GM12878 (cell line): ENCODE data around the gene RNLS. TPM values are rescaled to one million over a fixed set of nuclear protein-coding genes. Genes with fewer than 3 reads are reported as not detected.

Experiments
- ESRRA ChIP-seq: IDR thresholded peaks from 2 replicates; pipeline ENCODE4 v1.6.1; 2012; ENCODE audit warnings: mild to moderate bottlenecking, low read length, improper control_type of control experiment
- HCFC1 ChIP-seq: fragments of 150-350 bp; IDR thresholded peaks from 2 replicates; pipeline ENCODE4 v1.6.1; 2014; ENCODE audit warnings: low read length
- IRF4 ChIP-seq: IDR thresholded peaks from 2 replicates; pipeline ENCODE4 v1.6.1; 2011; ENCODE audit warnings: low read depth, low read length
- JUNB ChIP-seq: IDR thresholded peaks from 2 replicates; pipeline ENCODE4 v1.6.1; 2016; ENCODE audit warnings: antibody characterized with exemption, mild to moderate bottlenecking
- MYC ChIP-seq: IDR thresholded peaks from 2 replicates; pipeline ENCODE4 v1.6.1; 2011; ENCODE audit warnings: mild to moderate bottlenecking, low read length, moderate library complexity, inconsistent platforms; ENCODE audit not compliant: insufficient read depth, insufficient replicate concordance, insufficient read length, severe bottlenecking
- NFYB ChIP-seq: IDR thresholded peaks from 2 replicates; pipeline ENCODE4 v1.6.1; 2011; ENCODE audit warnings: low read depth, mild to moderate bottlenecking, low read length, improper control_type of control experiment, moderate library complexity; ENCODE audit not compliant: insufficient read depth
- PAX8 ChIP-seq: fragments of 450-650 bp; IDR thresholded peaks from 2 replicates; pipeline ENCODE4 v1.6.1; 2017; ENCODE audit warnings: mild to moderate bottlenecking, moderate library complexity
- RAD51 ChIP-seq: fragments of 450-650 bp; IDR thresholded peaks from 2 replicates; pipeline ENCODE4 v1.6.1; 2016; ENCODE audit warnings: moderate library complexity, mild to moderate bottlenecking, inconsistent platforms
- RUNX3 ChIP-seq: IDR thresholded peaks from 2 replicates; pipeline ENCODE4 v1.6.1; 2012; ENCODE audit warnings: low read length, inconsistent platforms
- SIN3A ChIP-seq: IDR thresholded peaks from 2 replicates; pipeline ENCODE4 v1.6.1; 2012; ENCODE audit warnings: low read depth, low read length, improper control_type of control experiment
- STAT1 ChIP-seq: fragments of 450-650 bp; conservative IDR thresholded peaks from 2 replicates; pipeline ENCODE4 v1.6.1; 2014; ENCODE audit warnings: antibody characterized with exemption, mild to moderate bottlenecking
- TARDBP ChIP-seq: IDR thresholded peaks from 2 replicates; pipeline ENCODE4 v1.6.1; 2016; ENCODE audit warnings: borderline replicate concordance
- YBX1 ChIP-seq: fragments of 450-650 bp; IDR thresholded peaks from 2 replicates; pipeline ENCODE4 v1.6.1; 2016; ENCODE audit warnings: antibody characterized with exemption
- polyA plus RNA-seq, 11 experiments: library from polyadenylated mRNA; depleted of rRNA in 4 of 11; unstranded in 6 of 11; stranded (reverse) in 5 of 11; fragments of >200 nt; fragmentation: Nextera tagmentation in 4 of 11; fragmentation: Illumina TruSeq in 1 of 11; extraction: Ambion mirVana in 4 of 11; extraction: Trizol in 1 of 11; gene quantifications; 1 replicate in 1 of 11; 2 replicates in 10 of 11; pipeline versions ENCODE4 v1.2.1 to v1.2.3, GENCODE V29; 2011 to 2016; ENCODE audit warnings: inconsistent platforms in 2 of 11, missing spikeins in 2 of 11, low read depth in 1 of 11
- total RNA-seq, 4 experiments: library from RNA; depleted of rRNA in 3 of 4; stranded (reverse); fragments of >200 nt in 3 of 4; fragmentation: Illumina TruSeq in 1 of 4; extraction: Trizol in 1 of 4; gene quantifications; 2 replicates each; pipeline versions ENCODE4 v1.2.1 to v1.2.3, GENCODE V29; 2013 to 2021
- TF ChIP-seq, protein P1 (sequence below): IDR thresholded peaks from 2 replicates; pipeline ENCODE4 v1.6.1; 2012; ENCODE audit warnings: low read depth, low read length, improper control_type of control experiment
- TF ChIP-seq, protein P2 (sequence below), 3 experiments: IDR thresholded peaks in 2 of 3; conservative IDR thresholded peaks in 1 of 3; 2 replicates each; pipeline ENCODE4 v1.5.1; 2011; ENCODE audit warnings: low read depth in 3 of 3, low read length in 3 of 3, mild to moderate bottlenecking in 3 of 3, control low read depth in 2 of 3, moderate library complexity in 2 of 3, inconsistent platforms in 1 of 3, mixed read lengths in 1 of 3; ENCODE audit not compliant: control insufficient read depth in 2 of 3, insufficient read depth in 1 of 3; ENCODE audit errors: extremely low read depth in 1 of 3
- TF ChIP-seq, protein P3 (sequence below): fragments of 150-350 bp; IDR thresholded peaks from 2 replicates; pipeline ENCODE4 v1.6.1; 2016; ENCODE audit warnings: low read depth, low read length
- TF ChIP-seq, protein P4 (sequence below): IDR thresholded peaks from 2 replicates; pipeline ENCODE4 v1.6.1; 2012; ENCODE audit warnings: improper control_type of control experiment, low read depth, low read length; ENCODE audit not compliant: insufficient replicate concordance

RNLS gene
- total and polyA plus RNA-seq, 10 of the 15 experiments (the other 5 are each of a cell fraction or from before 2014, with no cell fraction given) = 3.4 to 6.7 (median 4.6) TPM

DNA sequence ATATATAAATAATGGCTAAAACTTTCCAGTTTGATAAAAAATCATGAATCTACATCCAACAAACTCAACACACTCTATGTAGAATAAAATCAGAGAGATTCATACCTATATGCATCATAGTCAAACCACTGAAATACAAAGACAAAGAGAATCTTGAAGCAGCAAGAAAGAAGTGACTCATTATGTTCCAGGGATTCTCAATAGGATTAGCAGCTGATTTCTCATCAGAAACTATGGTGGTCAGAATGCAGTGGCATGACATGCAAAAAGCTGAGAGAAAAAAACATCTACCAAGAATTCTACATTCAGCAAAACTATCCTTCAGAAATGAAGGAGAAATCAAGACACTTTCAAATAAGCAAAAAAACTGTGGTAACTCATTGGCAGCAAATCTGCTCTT, 187.4 kb downstream of the RNLS start (continued):
- TF ChIP-seq SIN3A = no peak
- TF ChIP-seq RUNX3 = peak; percentile 49; the same call in 1 of the 2 replicates
- TF ChIP-seq NFYB = no peak
- TF ChIP-seq ESRRA = no peak
- TF ChIP-seq, protein P1, sequence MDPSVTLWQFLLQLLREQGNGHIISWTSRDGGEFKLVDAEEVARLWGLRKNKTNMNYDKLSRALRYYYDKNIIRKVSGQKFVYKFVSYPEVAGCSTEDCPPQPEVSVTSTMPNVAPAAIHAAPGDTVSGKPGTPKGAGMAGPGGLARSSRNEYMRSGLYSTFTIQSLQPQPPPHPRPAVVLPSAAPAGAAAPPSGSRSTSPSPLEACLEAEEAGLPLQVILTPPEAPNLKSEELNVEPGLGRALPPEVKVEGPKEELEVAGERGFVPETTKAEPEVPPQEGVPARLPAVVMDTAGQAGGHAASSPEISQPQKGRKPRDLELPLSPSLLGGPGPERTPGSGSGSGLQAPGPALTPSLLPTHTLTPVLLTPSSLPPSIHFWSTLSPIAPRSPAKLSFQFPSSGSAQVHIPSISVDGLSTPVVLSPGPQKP = no peak
- 0 out of 2 replicates have a peak, but pooled peaks have one; percentile 20 for TF ChIP-seq IRF4
- no peak for TF ChIP-seq MYC
- no peak for TF ChIP-seq RAD51
- TF ChIP-seq JUNB = 0 out of 2 replicates have a peak, but pooled peaks have one; percentile 37
- no peak for TF ChIP-seq TARDBP
- TF ChIP-seq, protein P2, sequence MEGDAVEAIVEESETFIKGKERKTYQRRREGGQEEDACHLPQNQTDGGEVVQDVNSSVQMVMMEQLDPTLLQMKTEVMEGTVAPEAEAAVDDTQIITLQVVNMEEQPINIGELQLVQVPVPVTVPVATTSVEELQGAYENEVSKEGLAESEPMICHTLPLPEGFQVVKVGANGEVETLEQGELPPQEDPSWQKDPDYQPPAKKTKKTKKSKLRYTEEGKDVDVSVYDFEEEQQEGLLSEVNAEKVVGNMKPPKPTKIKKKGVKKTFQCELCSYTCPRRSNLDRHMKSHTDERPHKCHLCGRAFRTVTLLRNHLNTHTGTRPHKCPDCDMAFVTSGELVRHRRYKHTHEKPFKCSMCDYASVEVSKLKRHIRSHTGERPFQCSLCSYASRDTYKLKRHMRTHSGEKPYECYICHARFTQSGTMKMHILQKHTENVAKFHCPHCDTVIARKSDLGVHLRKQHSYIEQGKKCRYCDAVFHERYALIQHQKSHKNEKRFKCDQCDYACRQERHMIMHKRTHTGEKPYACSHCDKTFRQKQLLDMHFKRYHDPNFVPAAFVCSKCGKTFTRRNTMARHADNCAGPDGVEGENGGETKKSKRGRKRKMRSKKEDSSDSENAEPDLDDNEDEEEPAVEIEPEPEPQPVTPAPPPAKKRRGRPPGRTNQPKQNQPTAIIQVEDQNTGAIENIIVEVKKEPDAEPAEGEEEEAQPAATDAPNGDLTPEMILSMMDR (IDR thresholded peaks at IDR 0.05 in 2 of 3, conservative IDR thresholded peaks at IDR 0.05 in 1 of 3; ENCODE audit: control insufficient read depth in 2 of 3, extremely low read depth in 1 of 3, insufficient read depth in 1 of 3, low read depth in 3 of 3, low read length in 3 of 3) = no peak
- TF ChIP-seq, protein P3, sequence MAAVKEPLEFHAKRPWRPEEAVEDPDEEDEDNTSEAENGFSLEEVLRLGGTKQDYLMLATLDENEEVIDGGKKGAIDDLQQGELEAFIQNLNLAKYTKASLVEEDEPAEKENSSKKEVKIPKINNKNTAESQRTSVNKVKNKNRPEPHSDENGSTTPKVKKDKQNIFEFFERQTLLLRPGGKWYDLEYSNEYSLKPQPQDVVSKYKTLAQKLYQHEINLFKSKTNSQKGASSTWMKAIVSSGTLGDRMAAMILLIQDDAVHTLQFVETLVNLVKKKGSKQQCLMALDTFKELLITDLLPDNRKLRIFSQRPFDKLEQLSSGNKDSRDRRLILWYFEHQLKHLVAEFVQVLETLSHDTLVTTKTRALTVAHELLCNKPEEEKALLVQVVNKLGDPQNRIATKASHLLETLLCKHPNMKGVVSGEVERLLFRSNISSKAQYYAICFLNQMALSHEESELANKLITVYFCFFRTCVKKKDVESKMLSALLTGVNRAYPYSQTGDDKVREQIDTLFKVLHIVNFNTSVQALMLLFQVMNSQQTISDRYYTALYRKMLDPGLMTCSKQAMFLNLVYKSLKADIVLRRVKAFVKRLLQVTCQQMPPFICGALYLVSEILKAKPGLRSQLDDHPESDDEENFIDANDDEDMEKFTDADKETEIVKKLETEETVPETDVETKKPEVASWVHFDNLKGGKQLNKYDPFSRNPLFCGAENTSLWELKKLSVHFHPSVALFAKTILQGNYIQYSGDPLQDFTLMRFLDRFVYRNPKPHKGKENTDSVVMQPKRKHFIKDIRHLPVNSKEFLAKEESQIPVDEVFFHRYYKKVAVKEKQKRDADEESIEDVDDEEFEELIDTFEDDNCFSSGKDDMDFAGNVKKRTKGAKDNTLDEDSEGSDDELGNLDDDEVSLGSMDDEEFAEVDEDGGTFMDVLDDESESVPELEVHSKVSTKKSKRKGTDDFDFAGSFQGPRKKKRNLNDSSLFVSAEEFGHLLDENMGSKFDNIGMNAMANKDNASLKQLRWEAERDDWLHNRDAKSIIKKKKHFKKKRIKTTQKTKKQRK = no peak
- no peak for TF ChIP-seq HCFC1
- TF ChIP-seq PAX8 = no peak
- TF ChIP-seq STAT1 = no peak
- TF ChIP-seq YBX1 = no peak
- TF ChIP-seq, protein P4, sequence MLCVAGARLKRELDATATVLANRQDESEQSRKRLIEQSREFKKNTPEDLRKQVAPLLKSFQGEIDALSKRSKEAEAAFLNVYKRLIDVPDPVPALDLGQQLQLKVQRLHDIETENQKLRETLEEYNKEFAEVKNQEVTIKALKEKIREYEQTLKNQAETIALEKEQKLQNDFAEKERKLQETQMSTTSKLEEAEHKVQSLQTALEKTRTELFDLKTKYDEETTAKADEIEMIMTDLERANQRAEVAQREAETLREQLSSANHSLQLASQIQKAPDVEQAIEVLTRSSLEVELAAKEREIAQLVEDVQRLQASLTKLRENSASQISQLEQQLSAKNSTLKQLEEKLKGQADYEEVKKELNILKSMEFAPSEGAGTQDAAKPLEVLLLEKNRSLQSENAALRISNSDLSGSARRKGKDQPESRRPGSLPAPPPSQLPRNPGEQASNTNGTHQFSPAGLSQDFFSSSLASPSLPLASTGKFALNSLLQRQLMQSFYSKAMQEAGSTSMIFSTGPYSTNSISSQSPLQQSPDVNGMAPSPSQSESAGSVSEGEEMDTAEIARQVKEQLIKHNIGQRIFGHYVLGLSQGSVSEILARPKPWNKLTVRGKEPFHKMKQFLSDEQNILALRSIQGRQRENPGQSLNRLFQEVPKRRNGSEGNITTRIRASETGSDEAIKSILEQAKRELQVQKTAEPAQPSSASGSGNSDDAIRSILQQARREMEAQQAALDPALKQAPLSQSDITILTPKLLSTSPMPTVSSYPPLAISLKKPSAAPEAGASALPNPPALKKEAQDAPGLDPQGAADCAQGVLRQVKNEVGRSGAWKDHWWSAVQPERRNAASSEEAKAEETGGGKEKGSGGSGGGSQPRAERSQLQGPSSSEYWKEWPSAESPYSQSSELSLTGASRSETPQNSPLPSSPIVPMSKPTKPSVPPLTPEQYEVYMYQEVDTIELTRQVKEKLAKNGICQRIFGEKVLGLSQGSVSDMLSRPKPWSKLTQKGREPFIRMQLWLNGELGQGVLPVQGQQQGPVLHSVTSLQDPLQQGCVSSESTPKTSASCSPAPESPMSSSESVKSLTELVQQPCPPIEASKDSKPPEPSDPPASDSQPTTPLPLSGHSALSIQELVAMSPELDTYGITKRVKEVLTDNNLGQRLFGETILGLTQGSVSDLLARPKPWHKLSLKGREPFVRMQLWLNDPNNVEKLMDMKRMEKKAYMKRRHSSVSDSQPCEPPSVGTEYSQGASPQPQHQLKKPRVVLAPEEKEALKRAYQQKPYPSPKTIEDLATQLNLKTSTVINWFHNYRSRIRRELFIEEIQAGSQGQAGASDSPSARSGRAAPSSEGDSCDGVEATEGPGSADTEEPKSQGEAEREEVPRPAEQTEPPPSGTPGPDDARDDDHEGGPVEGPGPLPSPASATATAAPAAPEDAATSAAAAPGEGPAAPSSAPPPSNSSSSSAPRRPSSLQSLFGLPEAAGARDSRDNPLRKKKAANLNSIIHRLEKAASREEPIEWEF = no peak
